NCI-H1417 treated with DMSO at 0.1 percent for 48 hours (cell line): Measurements from ENCODE around the gene HYAL1.
"Not testable (repeated sequence)": the region's sequence is repeated elsewhere in the genome, so short reads cannot be mapped to it uniquely, and the experiment has no call there.

Experiments used
- DNase-seq: peaks from one replicate; lab custom pipeline; 2025; lab: John Stamatoyannopoulos, UW

HYAL1 gene

GRCh38 chr3:50272911-50273688, 30.3 kb downstream of the HYAL1 start:
- DNase-seq, result no peak

GRCh38 chr3:50272538-50272910, 30.9 kb downstream of the HYAL1 start:
- DNase-seq, result not testable (repeated sequence)

- no peak for DNase-seq
These were observed 31.9 kb downstream of the HYAL1 start for GRCh38 chr3:50271314-50271936.

- no peak for DNase-seq
These were observed 32.8 kb downstream of the HYAL1 start for GRCh38 chr3:50270422-50271224.

GRCh38 chr3:50269977-50270413, 33.4 kb downstream of the HYAL1 start:
- DNase-seq, result no peak

- DNase-seq, result no peak
These were observed 33.9 kb downstream of the HYAL1 start for GRCh38 chr3:50269460-50269859.

GRCh38 chr3:50268703-50269451, 34.5 kb downstream of the HYAL1 start, which contains the start of gene SEMA3B:
Gene SEMA3B, plus strand, starts transcription at chr3:50269147. Its CDS starts 94 bp downstream, at chr3:50269241.
- DNase-seq, result no peak

- DNase-seq, result no peak
These were observed 35.1 kb downstream of the HYAL1 start for GRCh38 chr3:50268276-50268675.

- no peak for DNase-seq
These were observed 36.0 kb downstream of the HYAL1 start for GRCh38 chr3:50267280-50267913.

GRCh38 chr3:50266836-50267235, 36.5 kb downstream of the HYAL1 start:
- DNase-seq, result no peak

- DNase-seq, result no peak
These were observed 37.4 kb downstream of the HYAL1 start for GRCh38 chr3:50266017-50266416.

- no peak for DNase-seq
These were observed 37.8 kb downstream of the HYAL1 start for GRCh38 chr3:50265571-50265970.

GRCh38 chr3:50264964-50265485, 38.3 kb downstream of the HYAL1 start:
- DNase-seq, result no peak

- DNase-seq, result no peak
These were observed 38.9 kb downstream of the HYAL1 start for GRCh38 chr3:50264383-50264963.

GRCh38 chr3:50263478-50264382, 39.6 kb downstream of the HYAL1 start:
- no peak for DNase-seq

- DNase-seq, result no peak
These were observed 40.6 kb downstream of the HYAL1 start for GRCh38 chr3:50262778-50263177.

- not testable (repeated sequence) for DNase-seq
These were observed 41.2 kb downstream of the HYAL1 start for GRCh38 chr3:50262200-50262599.

GRCh38 chr3:50261505-50261904, 41.9 kb downstream of the HYAL1 start:
- DNase-seq, result no peak

GRCh38 chr3:50260942-50261441, 42.4 kb downstream of the HYAL1 start:
- no peak for DNase-seq
